ENCODE data around the gene UBTF. TPM values are rescaled to one million over a fixed set of nuclear protein-coding genes. Genes with fewer than 3 reads are reported as not detected.

Gene UBTF
- total RNA-seq (100 to 1,000 TPM; 245 to 264 TPM), polyA plus RNA-seq (10 to 100 TPM; 12.2 to 69.7 TPM)

DNA sequence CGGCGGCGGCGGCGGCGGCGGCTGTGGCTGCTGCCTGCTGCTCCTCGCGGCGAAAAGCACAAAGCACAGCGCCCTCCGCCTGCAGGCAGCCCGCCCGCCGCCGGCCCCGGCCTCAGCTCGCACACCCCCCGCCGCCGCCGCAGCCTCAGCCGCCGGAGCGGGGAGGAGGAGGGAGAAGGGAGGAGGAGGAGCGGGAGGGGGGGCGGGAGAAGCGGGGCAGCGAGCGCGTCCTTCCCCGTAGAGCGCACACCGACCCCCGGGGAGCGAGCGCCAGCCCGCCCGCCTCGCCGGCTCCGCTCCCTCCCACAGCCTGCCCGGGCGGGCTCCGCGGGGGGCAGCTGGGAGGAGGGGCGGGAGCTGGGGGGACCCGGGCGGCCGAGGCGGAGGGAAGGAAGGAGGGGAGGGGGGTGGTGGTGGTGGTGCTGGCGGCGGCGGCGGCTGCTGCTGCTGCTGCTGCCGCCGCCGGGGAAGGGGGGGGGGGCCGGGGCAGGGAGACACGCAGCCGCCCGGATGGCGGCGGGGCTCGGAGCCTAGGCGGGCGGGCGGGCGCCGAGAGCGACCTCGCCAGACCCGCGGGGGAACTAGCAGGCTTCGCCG is at the start of gene UBTF:
TSS of gene UBTF (minus strand) at position 60 of the 597 bp plus-strand sequence. CDS start 1,446 bp downstream, outside the sequence.
- peak; percentile 69 to 84 (median 79) for DNase-seq
- peak within 1 kb of the TSS; percentile 85 for H3K27ac ChIP-seq (ENCODE audit: low read depth, low read length)
- H3K4me3 ChIP-seq (ENCODE audit: low read length in 2 of 2), result peak within 1 kb of the TSS; percentile 61 to 76
- CTCF ChIA-PET (ENCODE audit: partially characterized antibody), result interaction anchor here (0.6 to 4.2 kb wide), 7 partner anchors 8 to 1832 kb away, joined by 3 to 48 read pairs (median 5); partner anchors contain the start of genes GRN and SLC25A39
- H3K4me3 Mint-ChIP-seq, result peak within 1 kb of the TSS; percentile 91 to 97 (median 93)
- intact Hi-C loops (cut with micrococcal nuclease), result loop anchor here (2.0 to 5.0 kb wide), 2 partner anchors 79 to 212 kb away; partner anchors contain the start of gene HROB
- H3K9me3 Mint-ChIP-seq, result peaks cover 0 to 6% (median 0%) of the 10 kb centered on the region in 8 donors
- peaks cover 32 to 59% (median 41%) of the 10 kb centered on the region in 4 donors for H3K4me1 Mint-ChIP-seq
- peaks cover 21 to 39% of the 10 kb centered on the region in 2 donors for H3K36me3 Mint-ChIP-seq
- H3K27me3 ChIP-seq (ENCODE audit: insufficient read depth, low read length), result no peaks in the 10 kb centered on the region
- H3K4me1 ChIP-seq (ENCODE audit: insufficient read depth, low read length), result peaks cover 48% of the 10 kb centered on the region
- H3K9me3 ChIP-seq (ENCODE audit: control insufficient read depth in 1 of 2, low read length in 2 of 2), result no peaks in the 10 kb centered on the region
- POLR2A ChIA-PET (ENCODE audit: partially characterized antibody), result interaction anchor here (0.5 to 15.7 kb wide), 18 partner anchors 10 to 859 kb away, joined by 3 to 325 read pairs (median 7); partner anchors contain the start of genes ATXN7L3, GRN, HDAC5 and LSM12
- peak within 1 kb of the TSS; percentile 92 to 96 (median 94) for H3K27ac Mint-ChIP-seq
- H3K36me3 ChIP-seq (ENCODE audit: insufficient read depth, low read length), result peaks cover 19% of the 10 kb centered on the region
- H3K27me3 Mint-ChIP-seq, result no peaks in the 10 kb centered on the region

GRCh38 chr17:44268709-44269534 is 49.4 kb upstream of the UBTF start:
- DNase-seq, result no peak
- CTCF ChIA-PET (ENCODE audit: partially characterized antibody), result interaction anchor here (0.9 kb wide), 1 partner anchor 18 kb away, joined by 3 read pairs; no protein-coding TSS in a partner anchor
- Mint-ChIP-seq H3K36me3 (no peaks in the 10 kb centered on the region), H3K9me3 (no peaks in the 10 kb centered on the region), H3K4me1 (no peaks in the 10 kb centered on the region), H3K27me3 (peaks cover 2 to 3% of the 10 kb centered on the region in 2 donors), H3K4me3 (no peak overlapping the region), H3K27ac (peak overlapping the region in 2 of 7 donors; percentile 17 to 60)
- H3K27ac ChIP-seq (ENCODE audit: low read depth, low read length), result no peak overlapping the region
- no peaks in the 10 kb centered on the region for H3K36me3 ChIP-seq (ENCODE audit: insufficient read depth, low read length)
- no peaks in the 10 kb centered on the region for H3K9me3 ChIP-seq (ENCODE audit: control insufficient read depth in 1 of 2, low read length in 2 of 2)
- intact Hi-C loops (cut with micrococcal nuclease), result no loop called here
- no peak overlapping the region for H3K4me3 ChIP-seq (ENCODE audit: low read length in 2 of 2)
- POLR2A ChIA-PET (ENCODE audit: partially characterized antibody), result no interaction called here
- no peaks in the 10 kb centered on the region for H3K4me1 ChIP-seq (ENCODE audit: insufficient read depth, low read length)
- H3K27me3 ChIP-seq (ENCODE audit: insufficient read depth, low read length), result no peaks in the 10 kb centered on the region

- DNase-seq, result no peak
- H3K4me3 ChIP-seq (ENCODE audit: low read length in 2 of 2), result no peak within 1 kb of the TSS
- H3K27me3 ChIP-seq (ENCODE audit: insufficient read depth, low read length), result no peaks in the 10 kb centered on the region
- no peaks in the 10 kb centered on the region for H3K4me1 ChIP-seq (ENCODE audit: insufficient read depth, low read length)
- H3K9me3 ChIP-seq (ENCODE audit: control insufficient read depth in 1 of 2, low read length in 2 of 2), result no peaks in the 10 kb centered on the region
- H3K27ac ChIP-seq (ENCODE audit: low read depth, low read length), result no peak within 1 kb of the TSS
- peaks cover 2 to 3% of the 10 kb centered on the region in 2 donors for H3K27me3 Mint-ChIP-seq
- no peak within 1 kb of the TSS for H3K4me3 Mint-ChIP-seq
- no peaks in the 10 kb centered on the region for H3K36me3 ChIP-seq (ENCODE audit: insufficient read depth, low read length)
- intact Hi-C loops (cut with micrococcal nuclease), result no loop called here
- ChIA-PET POLR2A (ENCODE audit: partially characterized antibody) (no interaction called here), CTCF (ENCODE audit: partially characterized antibody) (interaction anchor here (0.9 to 1.0 kb wide), 2 partner anchors 19 to 20 kb away, joined by 3 read pairs; no protein-coding TSS in a partner anchor)
- peak within 1 kb of the TSS in 1 of 7 donors; percentile 69 for H3K27ac Mint-ChIP-seq
- no peaks in the 10 kb centered on the region for H3K36me3 Mint-ChIP-seq
- H3K9me3 Mint-ChIP-seq, result no peaks in the 10 kb centered on the region
- no peaks in the 10 kb centered on the region for H3K4me1 Mint-ChIP-seq
These were observed 48.5 kb upstream of the UBTF start, which contains the start of gene SLC4A1 for GRCh38 chr17:44267818-44268490. TSS of gene SLC4A1 (minus strand) at chr17:44268135. CDS start at chr17:44262866, 5,269 bp downstream.

DNA sequence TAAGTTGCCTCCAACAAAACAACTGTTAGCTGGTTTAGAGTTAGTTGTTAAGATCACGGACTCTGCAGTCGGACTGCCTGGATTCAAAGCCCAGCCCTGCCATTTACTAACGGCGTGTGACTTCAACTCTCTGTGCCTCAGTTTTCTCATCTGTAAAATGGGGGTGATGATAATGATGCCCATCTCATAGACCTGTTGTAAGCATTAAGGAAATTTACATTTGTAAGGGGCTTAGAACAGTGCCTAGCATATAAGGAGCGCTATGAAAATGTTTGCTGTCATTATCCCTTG is 47.6 kb upstream of the UBTF start:
- no peaks in the 10 kb centered on the region for H3K27me3 Mint-ChIP-seq
- no peak overlapping the region for H3K27ac Mint-ChIP-seq
- H3K9me3 Mint-ChIP-seq, result no peaks in the 10 kb centered on the region
- H3K9me3 ChIP-seq (ENCODE audit: control insufficient read depth in 1 of 2, low read length in 2 of 2), result no peaks in the 10 kb centered on the region
- no peak for DNase-seq
- CTCF ChIA-PET (ENCODE audit: partially characterized antibody), result interaction anchor here (1.0 to 1.6 kb wide), 2 partner anchors 21 to 49 kb away, joined by 3 to 6 read pairs; no protein-coding TSS in a partner anchor
- H3K27me3 ChIP-seq (ENCODE audit: insufficient read depth, low read length), result no peaks in the 10 kb centered on the region
- no peak overlapping the region for H3K4me3 ChIP-seq (ENCODE audit: low read length in 2 of 2)
- H3K4me3 Mint-ChIP-seq, result no peak overlapping the region
- no peaks in the 10 kb centered on the region for H3K36me3 Mint-ChIP-seq
- POLR2A ChIA-PET (ENCODE audit: partially characterized antibody), result no interaction called here
- intact Hi-C loops (cut with micrococcal nuclease), result no loop called here
- no peaks in the 10 kb centered on the region for H3K4me1 Mint-ChIP-seq
- H3K36me3 ChIP-seq (ENCODE audit: insufficient read depth, low read length), result no peaks in the 10 kb centered on the region
- no peak overlapping the region for H3K27ac ChIP-seq (ENCODE audit: low read depth, low read length)
- H3K4me1 ChIP-seq (ENCODE audit: insufficient read depth, low read length), result no peaks in the 10 kb centered on the region

DNA sequence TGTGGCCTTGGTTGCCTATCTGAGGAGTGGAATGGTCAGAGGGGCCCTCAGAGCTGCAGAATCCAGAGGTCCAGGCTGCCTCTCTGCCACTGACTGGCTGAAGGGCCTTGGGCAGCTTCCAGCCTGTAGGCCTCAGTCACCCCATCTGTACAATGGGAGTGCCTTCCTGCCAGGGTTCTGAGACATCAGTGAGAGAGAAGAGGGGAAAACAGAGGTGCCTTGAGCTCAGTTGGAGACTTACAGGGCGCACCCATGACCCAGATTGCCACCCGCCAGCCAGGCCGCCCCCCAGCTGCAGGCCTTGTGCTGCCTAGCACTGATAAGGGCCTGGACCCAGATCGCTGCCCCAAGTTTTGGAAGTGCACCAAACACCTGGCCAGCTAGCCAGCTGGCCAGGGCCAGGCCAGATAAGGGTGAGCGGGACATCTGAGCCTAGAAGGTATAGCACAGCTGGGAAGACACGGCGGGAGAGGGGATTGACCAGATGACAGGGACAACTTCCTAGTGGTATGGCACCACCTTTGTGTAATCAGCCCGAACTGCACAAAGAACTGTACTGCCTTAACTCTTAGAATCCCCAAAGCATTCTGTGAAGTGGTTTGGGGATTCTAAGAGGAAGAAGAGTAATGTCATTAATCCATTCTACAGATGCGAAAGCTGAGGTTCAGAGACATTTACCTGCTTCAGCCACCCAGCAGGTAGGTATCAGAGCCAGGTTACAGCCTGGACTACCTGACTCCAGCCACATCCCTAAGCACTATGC is 47.1 kb upstream of the UBTF start:
- no peaks in the 10 kb centered on the region for H3K27me3 Mint-ChIP-seq
- H3K9me3 ChIP-seq (ENCODE audit: control insufficient read depth in 1 of 2, low read length in 2 of 2), result no peaks in the 10 kb centered on the region
- intact Hi-C loops (cut with micrococcal nuclease), result no loop called here
- POLR2A ChIA-PET (ENCODE audit: partially characterized antibody), result no interaction called here
- H3K4me3 ChIP-seq (ENCODE audit: low read length in 2 of 2), result no peak overlapping the region
- no peaks in the 10 kb centered on the region for H3K9me3 Mint-ChIP-seq
- CTCF ChIA-PET (ENCODE audit: partially characterized antibody), result interaction anchor here (1.0 to 1.6 kb wide), 2 partner anchors 21 to 49 kb away, joined by 3 to 6 read pairs; no protein-coding TSS in a partner anchor
- no peaks in the 10 kb centered on the region for H3K36me3 Mint-ChIP-seq
- H3K27ac ChIP-seq (ENCODE audit: low read depth, low read length), result no peak overlapping the region
- no peaks in the 10 kb centered on the region for H3K27me3 ChIP-seq (ENCODE audit: insufficient read depth, low read length)
- no peak overlapping the region for H3K4me3 Mint-ChIP-seq
- no peaks in the 10 kb centered on the region for H3K4me1 Mint-ChIP-seq
- H3K36me3 ChIP-seq (ENCODE audit: insufficient read depth, low read length), result no peaks in the 10 kb centered on the region
- H3K4me1 ChIP-seq (ENCODE audit: insufficient read depth, low read length), result no peaks in the 10 kb centered on the region
- no peak for DNase-seq
- peak overlapping the region in 1 of 7 donors; percentile 1 for H3K27ac Mint-ChIP-seq

- peak overlapping the region in 2 of 7 donors; percentile 43 to 75 for H3K27ac Mint-ChIP-seq
- peaks cover 0 to 1% of the 10 kb centered on the region in 2 donors for H3K27me3 Mint-ChIP-seq
- H3K27me3 ChIP-seq (ENCODE audit: insufficient read depth, low read length), result no peaks in the 10 kb centered on the region
- no peaks in the 10 kb centered on the region for H3K36me3 ChIP-seq (ENCODE audit: insufficient read depth, low read length)
- DNase-seq, result no peak
- H3K4me3 ChIP-seq (ENCODE audit: low read length in 2 of 2), result no peak overlapping the region
- H3K9me3 Mint-ChIP-seq, result no peaks in the 10 kb centered on the region
- no peaks in the 10 kb centered on the region for H3K4me1 ChIP-seq (ENCODE audit: insufficient read depth, low read length)
- ChIA-PET CTCF (ENCODE audit: partially characterized antibody) (no interaction called here), POLR2A (ENCODE audit: partially characterized antibody) (no interaction called here)
- H3K9me3 ChIP-seq (ENCODE audit: control insufficient read depth in 1 of 2, low read length in 2 of 2), result no peaks in the 10 kb centered on the region
- H3K36me3 Mint-ChIP-seq, result no peaks in the 10 kb centered on the region
- H3K4me1 Mint-ChIP-seq, result no peaks in the 10 kb centered on the region
- no peak overlapping the region for H3K27ac ChIP-seq (ENCODE audit: low read depth, low read length)
- no peak overlapping the region for H3K4me3 Mint-ChIP-seq
- intact Hi-C loops (cut with micrococcal nuclease), result no loop called here
These were observed 43.9 kb upstream of the UBTF start for GRCh38 chr17:44263345-44263902.
